Heart left ventricle (tissue), 16 donors: ENCODE results near the gene MRPL14. TPM values are rescaled to one million over a fixed set of nuclear protein-coding genes. Genes with fewer than 3 reads are reported as not detected.
A peak's percentile ranks its signal among the peaks of the same experiment; 100 is the strongest.

Experiments used
- ATAC-seq, 4 donors: fragments of 200-7000 bp; cut with Tn5 transposase; one replicate each; pipeline ENCODE4 v1.9.1; 2020 to 2022; ENCODE audit warnings: moderate library complexity in 4 of 4, mild to moderate bottlenecking in 3 of 4, moderate number of reproducible peaks in 1 of 4
- DNase-seq, 5 donors: peaks; one replicate each; pipeline ENCODE4 v3.0.0-alpha.2; 2020
- H3K27ac ChIP-seq, 12 donors: fragments of 200-600 bp; sonication (generic) in 4 of 12; one replicate each; pipeline versions ENCODE4 v1.5.0 to v1.8.0; 2016 to 2022; ENCODE audit warnings: mild to moderate bottlenecking in 2 of 12
- H3K27me3 ChIP-seq, 9 donors: fragments of 200-600 bp; sonication (generic) in 2 of 9; one replicate each; pipeline versions ENCODE4 v1.5.1 to v1.8.0; 2016 to 2022; ENCODE audit warnings: mild to moderate bottlenecking in 3 of 9
- H3K36me3 ChIP-seq, 9 donors: fragments of 200-600 bp; sonication (generic) in 2 of 9; one replicate each; pipeline versions ENCODE4 v1.5.0 to v1.8.0; 2018 to 2022; ENCODE audit warnings: mild to moderate bottlenecking in 2 of 9
- H3K4me1 ChIP-seq, 12 donors: fragments of 200-600 bp; sonication (generic) in 4 of 12; one replicate each; pipeline versions ENCODE4 v1.5.0 to v1.8.0; 2016 to 2022; ENCODE audit warnings: mild to moderate bottlenecking in 3 of 12
- H3K4me3 ChIP-seq, 12 donors: fragments of 200-600 bp; sonication (generic) in 4 of 12; one replicate each; pipeline versions ENCODE4 v1.5.0 to v1.8.0; 2017 to 2022; ENCODE audit warnings: mild to moderate bottlenecking in 9 of 12, moderate library complexity in 4 of 12
- H3K9me3 ChIP-seq, 12 donors: fragments of 200-600 bp; sonication (generic) in 4 of 12; one replicate each; pipeline versions ENCODE4 v1.5.0 to v1.8.0; 2016 to 2022; ENCODE audit warnings: mild to moderate bottlenecking in 1 of 12
- CTCF ChIP-seq, 12 donors: fragments of 200-600 bp; sonication (generic) in 4 of 12; IDR thresholded peaks; one replicate each; pipeline versions ENCODE4 v1.5.0 to v1.8.0; 2018 to 2022; ENCODE audit warnings: antibody characterized with exemption in 12 of 12, mild to moderate bottlenecking in 5 of 12
- POLR2A ChIP-seq, 2 donors: fragments of 450-650 bp; IDR thresholded peaks; one replicate each; pipeline ENCODE4 v1.6.1; 2017; ENCODE audit warnings: antibody characterized with exemption in 2 of 2, mild to moderate bottlenecking in 2 of 2, moderate library complexity in 2 of 2
- WGBS, 4 donors: extraction: QIAGEN DNeasy Blood & Tissue Kit in 2 of 4; methylation state at CpG; one replicate each; pipeline versions ENCODE4 v1.1.5 to v1.1.7; 2013 to 2018; 5-methylcytosine and 5-hydroxymethylcytosine counted together
- intact Hi-C, 10 donors: fragments of 100-400 bp; cut with DNase I; formaldehyde crosslinking; loops; one replicate each; pipeline versions ENCODE4 v1.11.1 to v1.14.2; 2022
- polyA plus RNA-seq, 2 donors: library from polyadenylated mRNA; stranded (reverse); fragments of 200-250 nt; gene quantifications; one replicate each; pipeline ENCODE4 v1.2.3, GENCODE V29; 2013
- total RNA-seq, 9 donors: library from RNA; depleted of rRNA in 2 of 9; stranded (reverse); fragments of >200 nt in 2 of 9; fragmentation: NEBNext Ultra II Directional in 3 of 9; extraction: Animal tissue kit (Norgen Biotek cat#: 25700) in 3 of 9; gene quantifications; one replicate each; pipeline versions ENCODE4 v1.1.0 to v1.2.4, GENCODE V29; 2016 to 2023
- donor health status: ischemic (EF 13 %, LVEDD 7.1; RV severe dilation, severe dysfunction).
- donor health status: healthy with polysubstance abuse.
- donor health status: DM: no; HTN: yes; CAD: no.
- donor health status: DM: no; HTN: no; CAD: no.
- donor health status: ischemic (EF 25% LVEDD 6.9; RV normal size, moderate dysfunction).
- donor health status: ischemic (EF 25% LVEDD 5.7; RV mildly dilated, moderate dysfunction).
- donor health status: healthy.
- donor health status: DM: yes; HTN: yes; CAD: no.
- donor health status: ischemic (EF 35%, LVEDD 5.7; RV mildly dilated, moderate dysfunction).
- donor health status: nonischemic (EF 11% LVEDD 7.7; RV severe dilation, severe dysfunction).
- donor health status: DM: yes; HTN: yes; CAD: no.
- donor health status: PGD.
- donor health status: ischemic (EF 29% LVEDD 5.4; RV normal size, mild dysfunction).
- donor health status: nonischemic (EF 23%, LVEDD 6.1; RV moderate dilation, normal function).

MRPL14 gene
- total and polyA plus RNA-seq, 11 donors: 35.3 to 72.9 (median 44.1) TPM

GRCh38 chr6:44128020-44128917, 1.0 kb upstream of the MRPL14 start:
- WGBS, 4 donors: 3 to 7% (median 5%) methylated on average over 31 to 49 of the region's 49 CpGs
- Histone ChIP-seq H3K36me3 (peaks cover 0 to 6% (median 0%) of the 10 kb centered on the region in 9 donors), H3K4me1 (peaks cover 2 to 70% (median 41%) of the 10 kb centered on the region in 12 donors), H3K4me3 (peak overlapping the region; percentile 48 to 99 (median 96)), H3K27ac (peak overlapping the region in 11 of 12 donors; percentile 67 to 98 (median 91)), H3K27me3 (no peaks in the 10 kb centered on the region), H3K9me3 (no peaks in the 10 kb centered on the region)
- intact Hi-C loops: no loop called here
- peak in 3 of 12 donors; percentile 15 to 30 (median 15) for TF ChIP-seq CTCF (IDR thresholded peaks at IDR 0.05)
- no peak for TF ChIP-seq POLR2A (IDR thresholded peaks at IDR 0.05)
- ATAC-seq (peak in 3 of 4 donors; percentile 44 to 59 (median 51)), DNase-seq (peak; percentile 38 to 72 (median 52))

DNA sequence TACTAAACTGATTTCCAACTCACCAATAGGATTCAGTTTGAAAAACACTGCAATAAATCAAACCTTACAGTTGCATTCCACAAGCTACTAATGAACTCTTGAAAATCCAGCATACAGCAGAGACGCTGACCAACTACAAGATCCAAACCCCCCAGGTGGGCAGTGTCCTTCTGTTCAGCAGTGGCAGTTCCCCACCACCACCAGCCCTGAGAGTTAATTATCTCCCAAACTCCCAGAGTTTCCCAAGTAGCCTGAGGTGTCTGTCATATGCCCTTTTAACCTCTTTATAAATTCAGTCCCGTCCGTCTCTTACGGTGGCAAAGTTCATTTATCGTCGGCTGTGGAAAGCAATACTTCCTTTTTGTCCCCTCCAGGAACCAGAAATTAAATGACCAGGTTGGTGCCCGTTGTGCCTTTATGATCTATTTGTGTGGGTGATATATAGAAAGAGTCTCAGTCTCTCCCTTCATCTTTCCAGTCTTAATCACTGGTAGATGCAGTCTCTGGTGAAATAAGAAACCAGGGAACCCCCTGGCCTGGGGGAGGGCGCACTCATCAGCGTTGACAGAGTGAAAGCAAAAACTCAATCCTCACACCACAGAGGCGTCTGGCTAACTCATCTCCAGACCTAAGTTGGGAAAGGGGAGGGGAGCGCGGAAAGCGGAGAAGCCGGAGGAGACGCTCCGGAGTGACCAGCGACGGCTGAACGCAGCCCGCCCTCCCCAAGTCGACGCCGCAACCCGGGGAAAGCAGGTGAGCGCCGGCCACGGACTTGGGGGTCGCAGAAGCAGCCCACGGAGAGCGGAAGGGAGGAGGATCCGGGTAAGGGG, 717 bp downstream of the MRPL14 start:
- peaks cover 5 to 75% (median 54%) of the 10 kb centered on the region in 12 donors for H3K4me1 ChIP-seq
- H3K4me3 ChIP-seq: peak overlapping the region; percentile 48 to 99 (median 96)
- peak; percentile 34 to 61 (median 44) for ATAC-seq
- TF ChIP-seq POLR2A (IDR thresholded peaks at IDR 0.05): no peak
- TF ChIP-seq CTCF (IDR thresholded peaks at IDR 0.05): no peak
- intact Hi-C loops: loop anchor here in 1 of 10 donors (2.0 kb wide), 1 partner anchor 22 kb away; no protein-coding TSS in a partner anchor
- WGBS, 4 donors: 1 to 3% (median 2%) methylated on average over 23 to 31 of the region's 31 CpGs
- H3K9me3 ChIP-seq: no peaks in the 10 kb centered on the region
- DNase-seq: peak; percentile 47 to 78 (median 57)
- H3K27ac ChIP-seq: peak overlapping the region; percentile 66 to 98 (median 92)
- H3K36me3 ChIP-seq: peaks cover 0 to 6% (median 0%) of the 10 kb centered on the region in 9 donors
- no peaks in the 10 kb centered on the region for H3K27me3 ChIP-seq

GRCh38 chr6:44123544-44123943, 3.7 kb downstream of the MRPL14 start:
- Histone ChIP-seq H3K4me1 (peaks cover 5 to 87% (median 68%) of the 10 kb centered on the region in 12 donors), H3K27ac (peak overlapping the region in 5 of 12 donors; percentile 27 to 55 (median 37)), H3K9me3 (no peaks in the 10 kb centered on the region), H3K36me3 (peaks cover 0 to 11% (median 0%) of the 10 kb centered on the region in 9 donors), H3K27me3 (no peaks in the 10 kb centered on the region), H3K4me3 (no peak overlapping the region)
- TF ChIP-seq CTCF (IDR thresholded peaks at IDR 0.05): no peak
- TF ChIP-seq POLR2A (IDR thresholded peaks at IDR 0.05): no peak
- 95 to 98% (median 95%) methylated on average over 2 of the region's 2 CpGs for WGBS, 4 donors
- intact Hi-C loops: no loop called here
- DNase-seq: no peak
- ATAC-seq: no peak
